HCT116 (cell line): Measurements from ENCODE around the gene PTPN1. TPM values are rescaled to one million over a fixed set of nuclear protein-coding genes. Genes with fewer than 3 reads are reported as not detected.

Experiments
- ATAC-seq: fragments of 200-7000 bp; cut with Tn5 transposase; 2 replicates; pipeline ENCODE4 v1.9.1; 2020; ENCODE audit warnings: mild to moderate bottlenecking, moderate library complexity
- BruUV-seq: library from RNA; stranded (reverse); fragments of 400-500 nt; replicated peaks from 2 replicates; lab custom pipeline; 2021; lab: Mats Ljungman, UMichigan
- CTCF ChIA-PET: fragments of 300-600 bp; sonication (Branson Sonifier 250); formaldehyde crosslinking; loops from one replicate; lab custom pipeline; 2021; ENCODE audit warnings: antibody characterized with exemption; lab: Charles Lee
- POLR2A ChIA-PET: fragments of 300-600, 350-600 bp; sonication (Branson Sonifier 250); formaldehyde crosslinking; loops from one replicate; lab custom pipeline; 2021; ENCODE audit warnings: antibody characterized with exemption; lab: Charles Lee
- RAD21 ChIA-PET, 2 experiments: fragments of 300-600 bp; sonication (Branson Sonifier 250); formaldehyde crosslinking; loops; one replicate each; lab custom pipeline; 2023; ENCODE audit warnings: low total read pairs in 2 of 2; ENCODE audit not compliant: uncharacterized antibody in 2 of 2, unreplicated experiment in 2 of 2, low non-redundant PET in 1 of 2; lab: Charles Lee
- DNase-seq: peaks from one replicate; pipeline ENCODE4 v3.0.0-alpha.2; 2010; ENCODE audit warnings: low read depth, low spot score
- H2AFZ ChIP-seq: fragments of 200-600 bp; shearing (Covaris generic), sonication (generic); 2 replicates; pipeline ENCODE4 v1.6.1; 2017; ENCODE audit warnings: low read depth, mixed run types, mixed read lengths, antibody characterized with exemption, low read length; ENCODE audit not compliant: poor library complexity, severe bottlenecking
- H3K27ac ChIP-seq: 2 replicates; pipeline ENCODE4 v1.5.1; 2012; ENCODE audit warnings: low read depth, low read length
- H3K27me3 ChIP-seq: fragments of 200-600 bp; sonication (generic); 2 replicates; pipeline ENCODE4 v1.6.1; 2016; ENCODE audit warnings: mixed run types, low read length, mixed read lengths; ENCODE audit not compliant: insufficient read depth
- H3K36me3 ChIP-seq, 2 experiments: fragments of 200-500 bp in 1 of 2; fragments of 200-600 bp in 1 of 2; sonication (Bioruptor generic) in 1 of 2; sonication (generic) in 1 of 2; 2 replicates each; pipeline versions ENCODE4 v1.5.1 to v1.6.1; 2014 to 2016; ENCODE audit warnings: low read length in 2 of 2, inconsistent platforms in 1 of 2, mixed read lengths in 1 of 2, mixed run types in 1 of 2; ENCODE audit not compliant: insufficient read depth in 2 of 2, control insufficient read depth in 1 of 2
- H3K4me1 ChIP-seq, 2 experiments: fragments of 200-600 bp in 1 of 2; sonication (generic) in 1 of 2; 2 replicates each; pipeline versions ENCODE4 v1.5.1 to v1.6.1; 2012 to 2017; ENCODE audit warnings: low read length in 2 of 2, inconsistent platforms in 1 of 2, mild to moderate bottlenecking in 1 of 2, mixed read lengths in 1 of 2, mixed run types in 1 of 2, moderate library complexity in 1 of 2; ENCODE audit not compliant: insufficient read depth in 2 of 2, control insufficient read depth in 1 of 2
- H3K4me2 ChIP-seq: fragments of 200-600 bp; sonication (generic); 2 replicates; pipeline ENCODE4 v1.6.1; 2017; ENCODE audit warnings: mixed run types, low read length, mixed read lengths
- H3K4me3 ChIP-seq, 2 experiments: fragments of 200-600 bp in 1 of 2; sonication (generic) in 1 of 2; replicated peaks in 1 of 2; 2 replicates each; pipeline ENCODE4 v1.5.1; 2011 to 2016; ENCODE audit warnings: low read length in 2 of 2, control low read depth in 1 of 2, low read depth in 1 of 2, mild to moderate bottlenecking in 1 of 2, mixed read lengths in 1 of 2, mixed run types in 1 of 2
- H3K79me2 ChIP-seq: fragments of 200-600 bp; sonication (generic); 2 replicates; pipeline ENCODE4 v1.6.1; 2017; ENCODE audit warnings: mild to moderate bottlenecking, mixed run types, low read length, moderate library complexity, mixed read lengths; ENCODE audit not compliant: insufficient read depth
- H3K9ac ChIP-seq: fragments of 200-600 bp; sonication (generic); 2 replicates; pipeline ENCODE4 v1.6.1; 2016; ENCODE audit warnings: low read length, mixed read lengths
- H3K9me2 ChIP-seq: fragments of 200-600 bp; sonication (generic), shearing (Covaris generic); 2 replicates; pipeline ENCODE4 v1.6.1; 2017; ENCODE audit warnings: mixed run types, mild to moderate bottlenecking, moderate library complexity; ENCODE audit not compliant: insufficient read depth
- H3K9me3 ChIP-seq, 2 experiments: fragments of 200-500 bp in 1 of 2; fragments of 200-600 bp in 1 of 2; sonication (Bioruptor generic) in 1 of 2; sonication (generic) in 1 of 2; 2 replicates each; pipeline ENCODE4 v1.6.1; 2014 to 2017; ENCODE audit warnings: low read length in 2 of 2, mixed read lengths in 2 of 2, inconsistent platforms in 1 of 2, low read depth in 1 of 2, mild to moderate bottlenecking in 1 of 2, mixed run types in 1 of 2, moderate library complexity in 1 of 2; ENCODE audit not compliant: control insufficient read depth in 1 of 2, insufficient read depth in 1 of 2
- H4K20me1 ChIP-seq: fragments of 200-600 bp; sonication (generic), shearing (Covaris generic); 2 replicates; pipeline ENCODE4 v1.6.1; 2017; ENCODE audit warnings: mixed run types, mild to moderate bottlenecking, moderate library complexity; ENCODE audit not compliant: insufficient read depth
- RAD21 ChIP-seq: IDR thresholded peaks from 2 replicates; pipeline ENCODE4 v1.6.1; 2012; ENCODE audit warnings: low read depth, mild to moderate bottlenecking
- intact Hi-C: fragments of 100-400 bp; cut with micrococcal nuclease; formaldehyde crosslinking; loops from 2 replicates; pipeline ENCODE4 v1.10.0; 2022
- total RNA-seq: library from RNA; stranded (reverse); gene quantifications from one replicate; pipeline ENCODE4 v1.2.1, GENCODE V29; 2021; ENCODE audit not compliant: unreplicated experiment
- TF ChIP-seq, protein P1 (sequence below): IDR thresholded peaks from 2 replicates; pipeline ENCODE4 v1.6.1; 2012
- TF ChIP-seq, protein P2 (sequence below), 3 experiments: fragments of 200-600 bp in 1 of 3; sonication (generic) in 1 of 3; IDR thresholded peaks in 2 of 3; conservative IDR thresholded peaks in 1 of 3; 2 replicates each; pipeline ENCODE4 v1.5.1; 2012 to 2017; ENCODE audit warnings: low read depth in 2 of 3, low read length in 2 of 3, antibody characterized with exemption in 1 of 3, borderline replicate concordance in 1 of 3, control low read depth in 1 of 3, mild to moderate bottlenecking in 1 of 3, mixed read lengths in 1 of 3, mixed run types in 1 of 3, moderate library complexity in 1 of 3; ENCODE audit not compliant: insufficient read depth in 1 of 3

PTPN1 gene
- total RNA-seq, 1 experiment from 2014 or later, result 47.5 TPM

DNA sequence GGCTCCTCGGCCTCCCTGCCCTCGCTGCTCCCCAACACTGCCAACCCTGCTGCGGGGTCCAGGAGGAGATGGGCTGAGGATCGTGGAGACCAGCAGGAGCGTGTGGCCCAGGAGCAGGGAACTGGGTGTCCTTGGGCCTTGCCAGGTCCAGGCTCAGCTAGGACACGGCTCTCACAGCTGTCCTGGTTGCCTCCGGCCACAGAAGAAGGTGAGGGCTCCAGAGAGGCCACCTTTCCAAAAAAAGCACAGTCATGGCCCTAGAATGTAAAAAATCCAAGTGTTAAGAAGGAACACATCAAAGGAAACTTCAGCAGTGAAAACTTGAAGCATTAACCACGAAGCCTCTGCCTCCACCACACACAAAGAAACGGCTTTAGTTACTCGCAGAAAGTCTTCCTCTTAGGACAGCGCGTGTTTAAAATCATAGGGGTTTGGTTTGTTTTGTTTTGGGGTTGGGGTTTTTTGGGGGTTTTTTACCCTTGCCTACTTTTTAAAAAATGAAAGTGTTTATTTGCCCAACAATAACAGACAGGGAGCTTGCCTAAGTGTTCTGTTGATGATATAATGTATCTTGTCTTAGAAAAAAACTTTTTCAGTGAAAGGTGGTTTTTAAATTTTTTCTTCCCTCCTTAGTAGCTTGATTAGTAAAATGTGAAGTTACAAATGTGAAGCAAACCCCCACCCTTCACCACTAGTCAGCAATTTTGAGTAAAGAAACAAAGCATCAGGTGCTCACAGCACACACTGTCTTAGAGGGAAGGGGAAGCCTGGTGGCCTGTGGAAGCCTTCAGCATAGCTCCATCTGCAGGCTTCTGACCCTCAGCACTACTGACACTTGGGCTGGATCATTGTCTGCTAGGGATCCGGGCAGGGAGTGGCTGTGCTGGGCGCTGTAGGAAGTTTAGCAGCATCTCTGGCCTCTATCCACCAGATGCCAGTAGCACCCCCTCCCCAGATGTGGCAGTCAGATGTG is 60.0 kb downstream of the PTPN1 start:
- no peaks in the 10 kb centered on the region for H3K27me3 ChIP-seq
- CTCF ChIA-PET, result interaction anchor here (1.0 to 1.6 kb wide), 7 partner anchors 8 to 218 kb away, joined by 3 to 8 read pairs (median 4); no protein-coding TSS in a partner anchor
- TF ChIP-seq RAD21, result peak; percentile 76
- TF ChIP-seq, protein P1, sequence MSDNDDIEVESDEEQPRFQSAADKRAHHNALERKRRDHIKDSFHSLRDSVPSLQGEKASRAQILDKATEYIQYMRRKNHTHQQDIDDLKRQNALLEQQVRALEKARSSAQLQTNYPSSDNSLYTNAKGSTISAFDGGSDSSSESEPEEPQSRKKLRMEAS, result no peak
- TF ChIP-seq, protein P2, sequence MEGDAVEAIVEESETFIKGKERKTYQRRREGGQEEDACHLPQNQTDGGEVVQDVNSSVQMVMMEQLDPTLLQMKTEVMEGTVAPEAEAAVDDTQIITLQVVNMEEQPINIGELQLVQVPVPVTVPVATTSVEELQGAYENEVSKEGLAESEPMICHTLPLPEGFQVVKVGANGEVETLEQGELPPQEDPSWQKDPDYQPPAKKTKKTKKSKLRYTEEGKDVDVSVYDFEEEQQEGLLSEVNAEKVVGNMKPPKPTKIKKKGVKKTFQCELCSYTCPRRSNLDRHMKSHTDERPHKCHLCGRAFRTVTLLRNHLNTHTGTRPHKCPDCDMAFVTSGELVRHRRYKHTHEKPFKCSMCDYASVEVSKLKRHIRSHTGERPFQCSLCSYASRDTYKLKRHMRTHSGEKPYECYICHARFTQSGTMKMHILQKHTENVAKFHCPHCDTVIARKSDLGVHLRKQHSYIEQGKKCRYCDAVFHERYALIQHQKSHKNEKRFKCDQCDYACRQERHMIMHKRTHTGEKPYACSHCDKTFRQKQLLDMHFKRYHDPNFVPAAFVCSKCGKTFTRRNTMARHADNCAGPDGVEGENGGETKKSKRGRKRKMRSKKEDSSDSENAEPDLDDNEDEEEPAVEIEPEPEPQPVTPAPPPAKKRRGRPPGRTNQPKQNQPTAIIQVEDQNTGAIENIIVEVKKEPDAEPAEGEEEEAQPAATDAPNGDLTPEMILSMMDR (IDR thresholded peaks at IDR 0.05 in 2 of 3, conservative IDR thresholded peaks at IDR 0.05 in 1 of 3; ENCODE audit: borderline replicate concordance in 1 of 3, insufficient read depth in 1 of 3, low read depth in 2 of 3, low read length in 2 of 3), result peak; percentile 52 to 60 (median 58); a peak in 5 of 6 replicates
- H4K20me1 ChIP-seq, result no peaks in the 10 kb centered on the region
- peak overlapping the region; percentile 8 for H3K9ac ChIP-seq
- peak; percentile 15 for DNase-seq
- H3K9me3 ChIP-seq, result no peaks in the 10 kb centered on the region
- peaks cover 50% of the 10 kb centered on the region for H3K79me2 ChIP-seq
- H3K36me3 ChIP-seq, result peaks cover 14 to 34% of the 10 kb centered on the region in 2 experiments
- no peak overlapping the region for H2AFZ ChIP-seq
- no peaks in the 10 kb centered on the region for H3K9me2 ChIP-seq
- no peak overlapping the region for H3K4me3 ChIP-seq
- POLR2A ChIA-PET, result no interaction called here
- peaks cover 17 to 32% of the 10 kb centered on the region in 2 experiments for H3K4me1 ChIP-seq
- ATAC-seq, result peak; percentile 90
- BruUV-seq, result TSS peak; percentile 25
- H3K27ac ChIP-seq, result peak overlapping the region; percentile 51
- H3K4me2 ChIP-seq, result peak overlapping the region; percentile 21
- intact Hi-C loops, result loop anchor here (10.0 kb wide), 1 partner anchor 595 kb away; no protein-coding TSS in a partner anchor
- RAD21 ChIA-PET, result no interaction called here
